NCI-H748 (cell line): Measurements from ENCODE around the gene LRP8.
A peak's percentile ranks its signal among the peaks of the same experiment; 100 is the strongest.

Experiments
- DNase-seq: peaks from one replicate; lab custom pipeline; 2025; ENCODE audit not compliant: unreplicated experiment; lab: John Stamatoyannopoulos, UW

LRP8 gene

GRCh38 chr1:53266038-53266437, 61.8 kb downstream of the LRP8 start:
- DNase-seq: no peak

- DNase-seq: no peak
Measured at GRCh38 chr1:53265581-53265980, 62.3 kb downstream of the LRP8 start.

- DNase-seq: no peak
Measured at GRCh38 chr1:53264048-53264447, 63.8 kb downstream of the LRP8 start.

DNA sequence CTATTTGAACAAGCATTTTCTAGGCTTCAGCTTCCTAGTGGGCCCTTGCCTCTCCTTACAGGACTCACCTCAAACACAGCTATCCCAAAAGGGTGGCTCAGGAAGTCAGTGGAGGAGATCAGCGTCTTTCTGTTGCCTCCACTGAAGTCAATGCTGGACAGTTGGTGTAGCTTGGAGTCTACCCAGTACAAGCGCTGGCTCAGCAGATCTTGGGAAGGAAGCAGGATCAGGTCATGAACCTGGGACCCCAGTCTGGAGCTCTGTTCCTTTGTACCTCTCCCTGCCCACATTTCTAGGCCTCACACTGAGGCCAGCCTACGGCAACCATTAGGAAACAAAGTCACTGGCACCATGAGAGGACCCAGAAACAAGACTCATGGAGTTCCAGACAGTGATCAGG, 65.9 kb downstream of the LRP8 start:
- DNase-seq: no peak

DNA sequence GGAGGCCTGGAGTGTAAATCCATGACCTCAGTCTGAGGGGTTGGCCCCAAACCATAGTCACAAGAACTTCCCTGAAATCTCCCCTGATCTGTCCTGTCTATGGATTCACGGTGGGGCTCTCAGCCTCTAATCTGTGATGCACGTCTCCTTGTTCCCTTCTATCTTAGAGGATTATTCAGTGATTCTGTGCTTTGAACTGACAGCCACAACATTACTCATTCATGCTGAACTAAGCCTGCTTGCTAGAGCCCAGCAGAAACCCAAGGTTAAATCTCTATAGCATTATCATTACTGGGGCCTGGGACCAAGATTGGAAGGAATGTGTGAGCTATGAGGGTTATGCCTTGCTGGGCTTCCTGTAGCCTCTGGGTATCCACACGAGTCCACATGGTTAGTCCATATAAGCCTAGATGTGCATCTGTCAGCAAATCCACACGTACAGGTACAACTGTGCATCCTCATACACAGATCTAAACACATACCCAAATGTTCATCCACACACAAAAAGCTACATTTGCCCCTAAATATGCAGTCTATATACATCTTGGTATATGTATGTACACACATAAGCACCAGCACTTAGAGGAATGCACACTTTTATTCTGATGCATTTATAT, 67.1 kb downstream of the LRP8 start:
- no peak for DNase-seq

- no peak for DNase-seq
Measured at GRCh38 chr1:53259932-53260331, 67.9 kb downstream of the LRP8 start.

DNA sequence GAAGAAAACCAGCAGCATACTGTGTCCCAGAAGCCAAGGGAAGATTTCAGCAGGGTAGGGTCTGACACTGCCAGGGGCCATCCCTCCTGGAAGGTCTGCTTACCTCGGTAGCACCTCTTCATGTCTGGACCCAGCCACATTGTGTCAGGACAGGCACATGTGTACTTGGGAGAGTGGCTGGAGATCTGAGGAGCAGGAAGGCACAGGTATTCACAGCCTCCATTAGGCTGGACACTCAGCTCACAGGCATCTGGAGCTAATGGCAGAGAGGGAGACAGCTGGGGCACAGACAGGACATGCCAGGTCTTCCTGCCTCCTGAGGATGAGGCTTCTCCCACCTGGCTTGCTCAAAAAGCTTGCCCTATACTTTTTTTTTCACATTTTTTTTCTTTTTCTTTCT, 69.7 kb downstream of the LRP8 start:
- DNase-seq: no peak

- no peak for DNase-seq
Measured at GRCh38 chr1:53257454-53258081, 70.3 kb downstream of the LRP8 start.

DNA sequence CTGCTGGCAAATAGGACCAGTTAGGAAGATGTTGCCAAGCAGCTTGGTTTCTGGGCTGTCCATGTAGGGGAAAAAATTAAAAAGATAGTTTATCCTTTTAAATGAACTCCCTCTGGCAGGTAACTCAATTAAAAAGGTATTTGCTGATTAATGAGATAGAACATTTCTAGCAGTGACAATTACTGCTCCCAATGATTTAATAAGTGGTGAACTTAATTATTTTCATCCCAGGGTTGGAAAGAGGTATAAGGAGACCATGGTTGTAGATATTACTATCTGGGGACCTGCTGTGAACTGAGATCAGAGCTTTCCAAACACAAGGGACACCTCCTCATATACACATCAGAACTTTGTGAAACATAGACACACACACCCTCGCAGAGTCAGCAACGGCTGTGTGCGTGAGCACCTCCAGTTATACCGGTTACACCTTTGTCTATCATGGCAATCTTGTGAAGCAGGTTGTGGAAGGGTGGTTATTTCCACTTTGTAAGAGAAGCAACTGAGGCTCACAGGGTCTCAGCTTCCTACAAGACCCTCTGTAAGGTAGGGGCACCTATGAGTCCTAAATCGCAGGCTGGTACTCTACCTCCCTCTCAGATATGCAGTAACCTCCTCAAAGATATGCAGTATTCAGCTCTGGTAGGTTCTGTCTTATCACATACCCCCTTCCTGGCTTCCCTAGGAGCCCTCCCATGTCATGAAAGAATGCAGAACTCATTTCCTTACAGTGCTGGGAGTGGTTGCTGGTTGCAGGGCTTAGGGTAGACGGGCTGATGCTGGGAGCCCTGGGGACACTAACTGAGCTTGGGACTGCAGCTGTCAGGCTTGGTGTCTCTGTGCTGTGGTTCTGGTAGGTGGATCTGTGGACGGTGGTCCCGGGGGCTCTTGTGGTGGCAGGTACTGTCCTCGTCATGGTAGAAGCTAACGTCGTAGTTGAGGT, 71.1 kb downstream of the LRP8 start:
- DNase-seq: no peak

GRCh38 chr1:53255031-53255430, 72.8 kb downstream of the LRP8 start:
- DNase-seq: no peak

- DNase-seq: no peak
Measured at GRCh38 chr1:53254011-53254640, 73.7 kb downstream of the LRP8 start.

- DNase-seq: no peak
Measured at GRCh38 chr1:53250325-53250724, 77.5 kb downstream of the LRP8 start.

- no peak for DNase-seq
Measured at GRCh38 chr1:53249706-53250105, 78.2 kb downstream of the LRP8 start.

DNA sequence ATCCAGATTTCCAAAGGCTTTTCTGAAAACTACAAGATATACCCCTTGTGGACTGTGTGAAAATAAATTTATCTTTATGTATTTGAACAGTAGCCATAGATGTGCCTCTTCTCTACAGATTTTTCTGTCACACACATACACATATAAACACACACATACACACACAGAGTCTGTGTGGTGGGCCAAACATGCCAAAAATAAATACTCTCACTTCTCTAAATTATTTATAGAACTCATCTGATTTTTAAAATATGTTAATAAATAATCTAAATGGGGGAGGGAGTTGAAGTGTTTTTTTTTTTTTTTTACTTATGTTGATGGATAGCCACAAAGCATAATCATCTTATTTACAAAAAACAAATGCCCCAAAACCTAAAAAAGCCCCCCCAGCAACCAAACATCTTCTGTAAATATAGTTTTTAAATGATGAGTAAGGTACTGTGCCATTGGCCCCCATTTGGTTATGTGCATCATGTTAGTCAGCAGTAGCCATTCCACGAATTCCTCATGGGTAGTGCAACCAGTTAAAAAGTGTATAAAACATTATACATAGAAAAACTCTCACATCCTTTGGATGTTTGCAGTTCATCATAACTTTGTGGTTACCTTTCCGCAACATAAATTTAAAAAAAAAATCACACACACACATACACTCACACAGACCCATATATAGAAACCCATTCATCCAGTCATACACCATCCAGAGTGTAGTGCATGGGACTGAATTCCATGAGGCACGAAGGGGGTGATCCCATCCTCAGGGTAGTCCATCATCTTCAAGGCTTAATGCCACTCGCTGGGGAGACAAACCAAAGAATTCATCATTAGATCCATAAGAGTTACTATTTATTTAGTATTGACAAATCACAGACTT, 81.4 kb downstream of the LRP8 start:
- DNase-seq: no peak

GRCh38 chr1:53244141-53244540, 83.7 kb downstream of the LRP8 start:
- DNase-seq: no peak

DNA sequence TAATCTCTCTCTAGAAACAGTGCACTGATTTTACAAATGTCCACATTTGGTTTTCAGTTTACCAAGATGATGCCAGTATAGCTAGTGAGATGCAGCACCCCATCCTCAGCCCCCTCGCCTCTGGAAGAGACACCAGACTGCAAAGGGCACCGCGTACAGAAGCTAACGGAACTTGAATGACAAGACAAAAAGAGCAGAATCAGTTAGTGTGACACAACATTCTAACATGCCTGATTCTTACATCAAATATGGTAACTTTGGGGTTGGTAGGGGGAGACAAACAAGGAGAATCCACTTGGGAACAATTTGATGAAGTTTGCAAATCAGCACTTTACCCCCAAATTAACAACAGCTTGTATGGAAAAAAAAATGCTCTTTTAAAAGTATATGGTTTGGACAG, 85.5 kb downstream of the LRP8 start:
- no peak for DNase-seq

GRCh38 chr1:53241828-53242227, 86.0 kb downstream of the LRP8 start:
- DNase-seq: no peak

DNA sequence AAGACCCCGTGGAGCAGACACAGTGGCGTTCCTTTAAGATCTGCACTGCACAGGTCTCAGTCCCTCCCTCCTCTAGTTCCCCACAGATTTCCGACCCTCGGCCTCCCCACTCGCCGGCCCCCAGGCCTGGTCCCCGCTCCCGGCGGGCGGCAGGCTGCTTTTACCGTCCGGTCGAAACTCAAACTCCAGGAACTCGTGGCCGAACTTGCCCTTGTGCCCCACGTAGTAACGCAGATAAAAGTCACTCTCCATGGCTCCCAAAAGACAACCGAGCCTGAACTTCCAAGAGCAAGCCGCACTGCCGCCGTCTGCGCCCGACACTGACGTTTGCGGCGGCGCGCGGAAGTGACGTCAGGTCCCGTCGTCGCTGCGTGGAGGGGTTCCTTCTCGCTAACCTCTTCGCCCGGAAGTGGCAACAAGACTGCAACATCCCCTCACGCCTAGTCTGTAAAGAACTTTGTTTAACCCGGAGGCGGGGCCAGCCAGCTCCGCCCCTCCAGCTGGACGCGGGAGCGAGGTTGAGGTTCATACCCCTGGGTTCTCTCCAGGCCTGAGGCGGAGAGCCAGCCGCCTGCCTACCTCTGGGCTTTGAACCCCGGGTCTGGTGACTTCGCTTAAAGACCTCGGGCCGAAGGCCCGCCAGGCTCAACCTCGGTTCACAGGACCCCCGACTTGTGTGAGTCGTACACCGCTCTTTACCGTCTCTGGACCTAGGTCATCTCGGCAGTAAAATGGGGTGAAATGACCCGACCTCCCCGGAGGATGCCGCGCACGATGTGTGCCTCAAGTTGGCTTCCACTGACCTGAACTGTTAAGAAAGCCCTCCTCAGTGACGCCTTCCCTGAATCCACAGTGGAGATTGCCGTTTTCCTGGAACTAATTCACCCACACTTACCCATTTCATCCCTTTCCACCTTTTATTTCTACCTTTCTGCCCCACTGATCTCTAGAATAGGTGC, 89.4 kb downstream of the LRP8 start, which contains the start of gene MAGOH:
MAGOH (minus strand) TSS at position 322 of the 959 bp plus-strand sequence; CDS start at position 252, 70 bp downstream.
- peak; percentile 97 for DNase-seq

GRCh38 chr1:53237638-53238037, 90.2 kb downstream of the LRP8 start:
- DNase-seq: no peak
